GM15510 (cell line): ENCODE results near the gene COPG2.

Source experiments
- POLR2A ChIP-seq: IDR thresholded peaks from 3 replicates; pipeline ENCODE4 v1.6.1; 2011; ENCODE audit warnings: borderline replicate concordance; ENCODE audit not compliant: insufficient read length; ENCODE audit errors: extremely low read depth

COPG2 gene

GRCh38 chr7:130669085-130669700, 645 bp upstream of the COPG2 start:
- TF ChIP-seq POLR2A = no peak

GRCh38 chr7:130667593-130668257, 823 bp downstream of the COPG2 start:
- no peak for TF ChIP-seq POLR2A

GRCh38 chr7:130662426-130662825, 6.1 kb downstream of the COPG2 start:
- no peak for TF ChIP-seq POLR2A

- no peak for TF ChIP-seq POLR2A
These were observed 13.3 kb downstream of the COPG2 start for GRCh38 chr7:130655286-130655685.

- TF ChIP-seq POLR2A = no peak
These were observed 13.7 kb downstream of the COPG2 start for GRCh38 chr7:130654850-130655249.

GRCh38 chr7:130650611-130651120, 17.9 kb downstream of the COPG2 start:
- TF ChIP-seq POLR2A = no peak

GRCh38 chr7:130649004-130649790, 19.4 kb downstream of the COPG2 start:
- no peak for TF ChIP-seq POLR2A

- TF ChIP-seq POLR2A = no peak
These were observed 20.0 kb downstream of the COPG2 start for GRCh38 chr7:130648580-130648979.

- TF ChIP-seq POLR2A = no peak
These were observed 26.2 kb downstream of the COPG2 start for GRCh38 chr7:130642383-130642782.

- TF ChIP-seq POLR2A = no peak
These were observed 27.1 kb downstream of the COPG2 start for GRCh38 chr7:130641497-130641896.

- TF ChIP-seq POLR2A = no peak
These were observed 27.5 kb downstream of the COPG2 start for GRCh38 chr7:130641040-130641439.

GRCh38 chr7:130639388-130639787, 29.2 kb downstream of the COPG2 start:
- no peak for TF ChIP-seq POLR2A

GRCh38 chr7:130632111-130632510, 36.4 kb downstream of the COPG2 start:
- no peak for TF ChIP-seq POLR2A

GRCh38 chr7:130628901-130629300, 39.6 kb downstream of the COPG2 start:
- TF ChIP-seq POLR2A = no peak

GRCh38 chr7:130627775-130628174, 40.8 kb downstream of the COPG2 start:
- TF ChIP-seq POLR2A = no peak

GRCh38 chr7:130622866-130623265, 45.7 kb downstream of the COPG2 start:
- TF ChIP-seq POLR2A = no peak

GRCh38 chr7:130615583-130615982, 53.0 kb downstream of the COPG2 start:
- TF ChIP-seq POLR2A = no peak

GRCh38 chr7:130614449-130614848, 54.1 kb downstream of the COPG2 start:
- no peak for TF ChIP-seq POLR2A
